ENCODE measurements around the gene NLRP4. TPM values are rescaled to one million over a fixed set of nuclear protein-coding genes. Genes with fewer than 3 reads are reported as not detected.

The NLRP4 gene
- total RNA-seq, 2 experiments from 2014 or later: 4.0 to 4.6 TPM

- ChIA-PET POLR2A (interaction anchor here (2.6 kb wide), 1 partner anchor 11 kb away, joined by 32 read pairs; the partner anchor contains the start of gene NLRP11), CTCF (ENCODE audit: unreplicated experiment) (interaction anchor here (0.8 to 1.2 kb wide), 3 partner anchors 9 to 14 kb away, joined by 3 to 4 read pairs (median 4); no protein-coding TSS in a partner anchor)
- no peaks in the 10 kb centered on the region for H3K9me2 ChIP-seq (ENCODE audit: insufficient read depth, low read length)
- TF ChIP-seq EZH2phosphoT487 (IDR thresholded peaks at IDR 0.05; ENCODE audit: borderline replicate concordance, low read depth, low read length) (no peak), CTCF (conservative IDR thresholded peaks at IDR 0.05; ENCODE audit: low read length) (no peak)
- peaks cover 39% of the 10 kb centered on the region for H3K36me3 ChIP-seq (ENCODE audit: insufficient read depth, low read length)
- no peaks in the 10 kb centered on the region for H4K20me1 ChIP-seq (ENCODE audit: insufficient read depth, low read length)
- peak; percentile 66 for DNase-seq (ENCODE audit: low spot score)
- H2AFZ ChIP-seq (ENCODE audit: low read length): no peak overlapping the region
- intact Hi-C loops (cut with micrococcal nuclease; ENCODE audit: unreplicated experiment): no loop called here
- H3K9me3 ChIP-seq (ENCODE audit: low read length): peaks cover 7% of the 10 kb centered on the region; the same call in 1 of the 2 replicates
- peak overlapping the region; percentile 79 for H3K4me2 ChIP-seq (ENCODE audit: low read length)
- H3K79me2 ChIP-seq (ENCODE audit: insufficient read depth, low read depth, low read length): peaks cover 69% of the 10 kb centered on the region
- peaks cover 70% of the 10 kb centered on the region for H3K4me1 ChIP-seq (ENCODE audit: insufficient read depth, low read length, poor library complexity, severe bottlenecking)
- peak overlapping the region; percentile 90 for H3K27ac ChIP-seq (ENCODE audit: low read depth, low read length, poor library complexity, severe bottlenecking)
- no TSS peak for BruUV-seq (replicated peaks)
- peak overlapping the region; percentile 62 for H3K4me3 ChIP-seq (ENCODE audit: low read depth, low read length, poor library complexity, severe bottlenecking)
These were observed 16.3 kb upstream of the NLRP4 start for GRCh38 chr19:55820037-55820436.

- Histone ChIP-seq H4K20me1 (ENCODE audit: insufficient read depth, low read length) (no peaks in the 10 kb centered on the region), H3K79me2 (ENCODE audit: insufficient read depth, low read depth, low read length) (peaks cover 35% of the 10 kb centered on the region), H3K4me3 (ENCODE audit: low read depth, low read length, poor library complexity, severe bottlenecking) (peak overlapping the region; percentile 93), H3K36me3 (ENCODE audit: insufficient read depth, low read length) (peaks cover 20% of the 10 kb centered on the region), H3K27ac (ENCODE audit: low read depth, low read length, poor library complexity, severe bottlenecking) (peak overlapping the region; percentile 89), H3K4me2 (ENCODE audit: low read length) (peak overlapping the region; percentile 88), H3K9me2 (ENCODE audit: insufficient read depth, low read length) (no peaks in the 10 kb centered on the region), H2AFZ (ENCODE audit: low read length) (no peak overlapping the region), H3K4me1 (ENCODE audit: insufficient read depth, low read length, poor library complexity, severe bottlenecking) (peaks cover 39% of the 10 kb centered on the region), H3K9me3 (ENCODE audit: low read length) (no peaks in the 10 kb centered on the region; the same call in 1 of the 2 replicates)
- TF ChIP-seq CTCF (conservative IDR thresholded peaks at IDR 0.05; ENCODE audit: low read length) (no peak), EZH2phosphoT487 (IDR thresholded peaks at IDR 0.05; ENCODE audit: borderline replicate concordance, low read depth, low read length) (no peak)
- ChIA-PET CTCF (ENCODE audit: unreplicated experiment) (no interaction called here), POLR2A (interaction anchor here (0.9 to 4.6 kb wide), 9 partner anchors 9 to 176 kb away, joined by 3 to 43 read pairs (median 5); no protein-coding TSS in a partner anchor)
- peak; percentile 97 for DNase-seq (ENCODE audit: low spot score)
- intact Hi-C loops (cut with micrococcal nuclease; ENCODE audit: unreplicated experiment): loop anchor here (2.0 to 5.0 kb wide), 2 partner anchors 24 to 153 kb away; partner anchors contain the start of gene EPN1
- BruUV-seq (replicated peaks): no TSS peak
These were observed 5.7 kb upstream of the NLRP4 start for GRCh38 chr19:55830656-55831055.

- intact Hi-C loops (cut with micrococcal nuclease; ENCODE audit: unreplicated experiment): loop anchor here (2.0 to 5.0 kb wide), 2 partner anchors 23 to 155 kb away; partner anchors contain the start of gene EPN1
- ChIA-PET POLR2A (interaction anchor here (0.5 to 4.6 kb wide), 11 partner anchors 12 to 1151 kb away, joined by 3 to 43 read pairs (median 4); no protein-coding TSS in a partner anchor), CTCF (ENCODE audit: unreplicated experiment) (interaction anchor here (0.6 kb wide), 1 partner anchor 232 kb away, joined by 7 read pairs; the partner anchor contains the start of gene ZNF524)
- H3K9me3 ChIP-seq (ENCODE audit: low read length): no peaks in the 10 kb centered on the region; the same call in 1 of the 2 replicates
- H3K79me2 ChIP-seq (ENCODE audit: insufficient read depth, low read depth, low read length): peaks cover 35% of the 10 kb centered on the region
- peak; percentile 14; the same call in 1 of the 2 replicates for TF ChIP-seq CTCF (conservative IDR thresholded peaks at IDR 0.05; ENCODE audit: low read length)
- no peak for TF ChIP-seq EZH2phosphoT487 (IDR thresholded peaks at IDR 0.05; ENCODE audit: borderline replicate concordance, low read depth, low read length)
- H3K4me1 ChIP-seq (ENCODE audit: insufficient read depth, low read length, poor library complexity, severe bottlenecking): peaks cover 39% of the 10 kb centered on the region
- H3K36me3 ChIP-seq (ENCODE audit: insufficient read depth, low read length): peaks cover 20% of the 10 kb centered on the region
- DNase-seq (ENCODE audit: low spot score): peak; percentile 92
- H3K9me2 ChIP-seq (ENCODE audit: insufficient read depth, low read length): no peaks in the 10 kb centered on the region
- H2AFZ ChIP-seq (ENCODE audit: low read length): peak within 1 kb of the TSS; percentile 79; the same call in 1 of the 2 replicates
- H3K27ac ChIP-seq (ENCODE audit: low read depth, low read length, poor library complexity, severe bottlenecking): peak within 1 kb of the TSS; percentile 89
- peak within 1 kb of the TSS; percentile 93 for H3K4me3 ChIP-seq (ENCODE audit: low read depth, low read length, poor library complexity, severe bottlenecking)
- no peaks in the 10 kb centered on the region for H4K20me1 ChIP-seq (ENCODE audit: insufficient read depth, low read length)
- H3K4me2 ChIP-seq (ENCODE audit: low read length): peak within 1 kb of the TSS; percentile 88
- no TSS peak for BruUV-seq (replicated peaks)
These were observed 4.5 kb upstream of the NLRP4 start, which contains the start of gene NLRP11 for GRCh38 chr19:55831846-55832245. TSS of gene NLRP11 (minus strand) at chr19:55831999. CDS start at chr19:55818174, 13,825 bp downstream.

Measured in OCI-LY7 (cell line).